ENCODE results near the gene FRG2B.
"Not testable (repeated sequence)": the region's sequence is repeated elsewhere in the genome, so short reads cannot be mapped to it uniquely, and the experiment has no call there.

Gene FRG2B

GRCh38 chr10:133626695-133627094 is at the start of gene FRG2B:
FRG2B (minus strand) TSS chr10:133626795; CDS start chr10:133626742, 53 bp downstream.
- not testable (repeated sequence) for DNase-seq

- not testable (repeated sequence) for DNase-seq
Observed at GRCh38 chr10:133667446-133667845, 40.9 kb upstream of the FRG2B start.

DNA sequence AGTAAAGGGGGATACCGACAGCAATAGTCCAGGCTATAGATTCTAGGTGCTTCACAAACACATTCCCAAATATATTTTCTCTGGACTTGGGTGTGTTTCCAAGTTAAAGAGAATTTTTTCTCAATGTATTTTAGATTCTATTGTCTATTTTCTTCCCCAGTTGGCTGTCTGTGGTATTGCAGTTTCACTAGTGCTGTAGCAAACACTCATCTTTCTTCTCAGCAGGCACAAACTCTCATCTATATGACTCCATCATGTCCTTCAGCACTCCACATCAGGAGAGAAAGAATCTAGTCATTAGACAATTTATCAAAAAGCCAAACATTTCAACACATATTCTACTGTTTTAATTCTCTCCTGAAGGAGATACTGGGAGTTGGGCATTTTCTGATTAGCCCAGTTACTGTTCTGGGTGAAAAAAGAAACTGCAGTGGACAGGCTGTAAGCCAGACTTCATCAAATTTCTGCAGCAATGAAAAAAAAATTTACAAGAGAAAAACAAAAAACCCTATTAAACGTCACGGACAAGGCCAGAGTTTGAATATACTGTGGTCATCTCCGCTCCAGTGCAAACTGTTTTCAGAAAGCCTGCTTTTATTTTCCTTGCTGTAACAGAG is 37.1 kb upstream of the FRG2B start:
- not testable (repeated sequence) for DNase-seq

- not testable (repeated sequence) for DNase-seq
Observed at GRCh38 chr10:133661122-133661521, 34.5 kb upstream of the FRG2B start.

GRCh38 chr10:133660516-133660915 is 33.9 kb upstream of the FRG2B start:
- not testable (repeated sequence) for DNase-seq

DNA sequence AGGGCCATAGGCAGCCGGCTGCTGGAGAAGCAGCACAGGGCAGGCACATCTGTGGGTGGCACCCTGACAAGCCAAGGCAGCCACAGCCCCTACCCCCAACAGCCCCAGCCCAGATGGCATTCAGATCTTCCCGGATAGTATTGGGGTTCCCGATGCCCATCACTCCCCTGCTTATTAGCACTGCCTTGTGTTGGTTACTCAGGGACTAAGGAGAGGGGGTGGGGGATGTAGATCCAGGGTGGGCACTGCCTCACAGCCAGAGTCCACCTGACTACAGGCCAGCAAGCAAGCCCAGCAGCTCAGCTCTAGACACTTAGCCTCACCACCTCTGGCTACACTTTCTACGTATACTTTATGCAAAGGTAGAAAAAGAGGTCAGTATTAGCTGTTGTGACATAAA is 30.7 kb upstream of the FRG2B start:
- DNase-seq, result not testable (repeated sequence)

DNA sequence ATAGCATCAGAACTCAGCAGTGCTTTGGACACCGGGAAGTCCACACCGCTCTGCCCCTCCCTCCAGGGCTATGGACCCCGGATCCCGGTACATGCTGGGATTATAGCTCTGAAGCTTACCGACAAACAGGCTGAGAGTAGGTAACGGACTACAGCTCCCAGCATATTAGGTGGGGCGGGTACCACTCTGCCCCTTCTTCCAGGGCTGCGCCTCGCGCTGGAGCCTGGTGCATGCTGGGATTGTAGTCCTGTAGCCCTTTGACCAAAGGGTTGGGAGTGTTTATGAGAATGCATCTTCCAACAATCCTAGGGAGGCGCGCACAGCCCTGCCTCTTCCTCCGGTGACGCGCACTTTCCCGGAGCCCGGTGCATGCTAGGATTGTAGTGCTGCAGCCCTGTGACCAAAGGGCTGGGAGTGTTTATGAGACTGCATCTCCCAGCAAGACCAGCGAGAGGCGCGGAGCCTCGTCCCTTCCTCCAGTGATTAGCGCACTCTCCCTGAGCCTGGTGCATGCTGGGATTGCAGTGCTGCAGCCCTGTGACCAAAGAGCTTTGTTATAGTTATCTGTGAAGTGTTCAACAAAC is 22.4 kb upstream of the FRG2B start:
- not testable (repeated sequence) for DNase-seq

- DNase-seq, result not testable (repeated sequence)
Observed at GRCh38 chr10:133647075-133647748, 20.6 kb upstream of the FRG2B start.

- DNase-seq, result not testable (repeated sequence)
Observed at GRCh38 chr10:133637846-133638235, 11.2 kb upstream of the FRG2B start.

GRCh38 chr10:133637202-133637845 is 10.7 kb upstream of the FRG2B start:
- DNase-seq, result not testable (repeated sequence)

DNA sequence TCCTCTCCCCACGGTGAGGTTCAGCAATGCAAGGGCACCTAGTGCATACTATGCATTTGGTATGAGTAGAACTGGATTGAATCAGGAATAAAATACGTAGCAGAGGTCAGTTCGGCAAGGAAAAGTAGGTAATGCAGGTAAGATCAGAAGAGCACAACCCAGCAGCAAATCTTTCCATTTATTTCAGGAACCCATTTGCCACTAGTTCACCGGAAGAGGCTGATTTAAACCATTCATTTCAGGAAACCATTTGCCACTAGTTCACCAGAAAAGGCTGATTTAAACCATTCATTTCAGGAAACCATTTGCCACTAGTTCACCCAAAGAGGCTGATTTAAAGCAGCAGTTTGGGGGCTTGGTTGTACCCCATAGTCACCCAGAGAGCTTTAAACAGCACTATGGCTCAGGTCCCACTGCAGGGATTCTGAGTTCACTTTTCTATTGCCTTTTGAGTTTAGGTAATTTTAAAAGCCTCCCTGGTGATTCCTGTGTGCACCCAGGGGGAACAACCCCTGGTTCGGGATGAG is 4.2 kb upstream of the FRG2B start:
- not testable (repeated sequence) for DNase-seq

- DNase-seq, result not testable (repeated sequence)
Observed at GRCh38 chr10:133622544-133622943, 4.1 kb downstream of the FRG2B start.

- no peak for DNase-seq
Observed at GRCh38 chr10:133618851-133619250, 7.7 kb downstream of the FRG2B start.

GRCh38 chr10:133617196-133617595 is 9.4 kb downstream of the FRG2B start:
- DNase-seq, result no peak

GRCh38 chr10:133616371-133617130 is 10.0 kb downstream of the FRG2B start:
- no peak for DNase-seq

DNA sequence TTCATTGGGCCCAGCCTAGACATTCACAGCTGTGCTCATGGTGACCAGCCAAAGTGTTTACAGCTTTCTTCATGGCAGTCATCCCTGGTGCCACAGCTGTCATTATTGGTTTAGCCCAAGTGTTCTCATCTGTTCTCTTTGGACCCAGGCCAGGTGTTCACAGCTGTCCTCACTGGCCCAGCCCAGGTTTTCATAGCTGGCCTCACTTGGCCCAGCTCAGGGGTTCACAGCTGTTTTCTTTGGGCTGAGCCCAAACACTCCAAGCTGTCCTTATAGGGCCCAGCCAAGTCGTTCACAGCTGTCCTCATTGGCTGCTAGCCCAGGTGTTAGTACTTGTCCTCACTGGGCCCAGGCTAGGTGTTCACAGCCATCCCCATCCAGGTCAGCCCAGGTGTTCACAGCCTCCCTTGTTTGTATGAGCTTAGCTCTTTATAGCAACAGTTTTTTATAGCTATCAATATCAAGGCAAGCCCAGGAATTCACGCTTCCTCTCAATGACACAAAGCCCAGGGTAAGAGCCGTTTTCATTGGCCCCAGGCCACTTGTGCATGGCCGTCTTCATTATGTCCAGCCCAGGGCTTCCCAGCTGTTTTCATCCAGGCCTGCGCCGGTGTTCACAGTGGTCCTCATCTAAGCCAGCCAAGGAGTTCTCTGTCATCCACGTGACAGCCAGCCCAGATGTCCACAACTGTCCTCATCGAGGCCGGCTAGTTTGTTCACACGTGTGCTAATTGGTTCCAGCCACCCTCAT is 11.6 kb downstream of the FRG2B start:
- no peak for DNase-seq

DNA sequence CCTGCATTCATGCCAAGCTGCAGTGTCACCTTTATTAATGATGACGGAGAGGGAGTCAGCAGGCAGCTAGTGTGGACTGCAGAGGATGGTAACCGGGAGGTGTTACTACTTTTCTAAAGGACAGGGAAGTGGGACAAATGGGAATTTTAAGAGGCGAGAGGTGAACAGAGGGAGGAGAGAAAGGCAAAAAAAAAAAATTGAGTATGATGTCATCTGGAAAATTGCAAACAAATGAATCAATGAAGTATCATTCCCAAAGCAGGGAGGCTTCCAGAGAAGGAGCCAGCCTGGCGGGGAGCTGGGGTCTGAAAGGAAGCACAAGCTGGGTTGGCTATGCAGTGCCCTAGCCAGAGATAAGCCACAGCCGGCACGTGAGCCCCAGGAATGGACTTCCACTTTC is 12.9 kb downstream of the FRG2B start:
- DNase-seq, result no peak

GRCh38 chr10:133611079-133611478 is 15.5 kb downstream of the FRG2B start:
- no peak for DNase-seq

DNA sequence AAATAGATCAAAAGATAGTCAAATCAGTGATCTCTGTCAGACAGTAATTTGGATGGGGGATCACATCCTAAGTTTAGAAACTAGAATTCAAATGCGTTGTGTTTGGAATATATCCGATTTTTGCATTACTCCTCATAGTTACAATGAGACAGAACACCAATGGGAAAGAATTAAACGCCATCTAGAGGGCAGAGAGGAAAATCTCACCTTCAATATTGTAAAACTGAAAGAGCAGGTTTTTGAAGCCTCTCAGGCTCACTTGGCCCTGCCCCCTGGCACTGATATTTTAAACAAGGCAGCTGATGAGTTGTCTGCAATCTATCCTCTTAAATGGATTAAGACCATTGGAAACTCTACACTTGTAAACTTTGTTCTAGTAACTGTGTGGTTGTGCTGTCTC is 17.7 kb downstream of the FRG2B start:
- no peak for DNase-seq

- not testable (repeated sequence) for DNase-seq
Observed at GRCh38 chr10:133603434-133603833, 23.2 kb downstream of the FRG2B start.

- DNase-seq, result no peak
Observed at GRCh38 chr10:133600657-133601056, 25.9 kb downstream of the FRG2B start.

GRCh38 chr10:133599869-133600268 is 26.7 kb downstream of the FRG2B start:
- not testable (repeated sequence) for DNase-seq
